Activated CD4-positive, alpha-beta T cell treated with anti-CD3 and anti-CD28 coated beads, Interleukin-10, Interleukin-2, amounts not matched to agents 100 ng/mL and 50 ng/mL, durations not matched to agents 16 hours and 8 hours (primary cell): Measurements from ENCODE around the gene UBE2E3.

Experiments used
- DNase-seq: peaks from one replicate; pipeline ENCODE4 v3.0.0-alpha.2; 2020

UBE2E3 gene

DNA sequence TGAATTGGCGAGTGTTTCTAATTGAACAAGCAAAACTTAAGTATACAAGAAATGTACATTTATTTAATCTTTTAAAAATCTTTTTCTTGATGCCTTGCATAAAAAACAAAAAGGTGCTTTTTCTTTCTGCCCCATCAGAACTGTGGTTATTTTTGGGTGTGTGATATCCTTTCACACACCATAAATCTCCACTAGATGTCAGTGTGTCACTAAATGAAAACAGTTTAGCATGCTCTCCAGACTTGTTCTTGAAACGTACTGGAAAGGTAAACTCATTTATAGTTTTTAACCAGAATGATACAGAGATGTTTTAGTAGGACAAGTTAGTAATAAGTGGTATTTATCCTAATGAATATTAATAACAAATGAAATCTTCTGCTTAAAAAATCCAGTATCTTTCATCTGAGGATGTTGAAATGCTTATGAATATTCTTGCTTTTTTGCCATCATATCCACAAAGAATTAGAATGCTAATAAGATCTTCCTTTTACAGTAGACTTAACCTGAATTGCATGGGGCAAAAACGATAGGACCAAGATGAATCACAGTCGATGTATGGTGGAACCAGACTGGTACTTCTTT is 96.8 kb downstream of the UBE2E3 start:
- peak; percentile 61 for DNase-seq

DNA sequence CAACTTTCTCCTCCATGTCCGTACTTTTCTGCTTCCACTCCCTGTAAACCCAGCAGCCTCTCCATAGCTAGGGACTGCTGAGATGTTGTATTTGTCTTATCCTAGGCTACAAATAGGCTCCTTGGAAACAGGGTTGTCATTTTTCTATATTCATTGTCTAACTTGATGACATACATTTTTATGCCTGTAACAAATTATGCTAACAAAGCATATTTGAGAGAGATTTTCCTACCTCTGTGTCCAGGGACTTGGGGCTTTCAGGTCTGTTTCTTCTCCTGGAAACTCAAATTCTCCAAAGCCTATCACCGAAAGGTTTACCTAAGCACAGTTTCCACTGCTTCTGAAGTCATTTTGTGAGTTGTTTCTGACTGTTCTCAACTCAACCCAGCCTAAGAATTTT is 102.7 kb downstream of the UBE2E3 start:
- DNase-seq, result no peak

DNA sequence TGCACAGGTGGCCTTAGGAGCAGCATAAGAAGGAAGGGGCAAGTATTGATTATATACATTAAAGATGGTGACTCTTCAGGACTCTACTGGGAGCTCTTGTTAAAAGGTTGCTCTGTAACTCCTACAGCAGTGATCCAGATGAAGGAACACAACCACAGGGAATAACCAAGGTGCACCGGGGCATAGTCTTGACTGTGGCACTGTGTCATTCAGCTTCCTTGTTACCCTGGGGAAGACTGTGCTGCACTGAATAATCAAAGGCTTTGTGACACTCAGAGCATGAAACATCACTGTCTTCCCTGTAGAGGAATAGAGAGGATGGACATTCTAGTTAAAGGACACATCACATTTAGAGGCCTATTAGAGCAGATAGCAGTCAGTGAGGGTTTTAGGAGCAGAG is 105.3 kb downstream of the UBE2E3 start:
- DNase-seq, result no peak

DNA sequence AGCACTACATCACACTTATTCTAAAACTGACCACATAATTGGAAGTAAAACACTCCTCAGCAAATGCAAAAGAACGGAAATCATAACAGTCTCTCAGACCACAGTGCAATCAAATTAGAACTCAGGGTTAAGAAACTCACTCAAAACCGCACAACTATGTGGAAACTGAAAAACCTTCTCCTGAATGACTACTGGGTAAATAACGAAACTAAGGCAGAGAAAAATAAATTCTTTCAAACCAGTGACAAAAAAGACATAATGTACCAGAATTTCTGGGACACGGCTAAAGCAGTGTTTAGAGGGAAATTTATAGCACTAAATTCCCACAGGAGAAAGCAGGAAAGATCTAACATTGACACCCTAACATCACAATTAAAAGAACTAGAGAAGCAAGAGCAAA is 111.5 kb downstream of the UBE2E3 start:
- peak; percentile 39 for DNase-seq

DNA sequence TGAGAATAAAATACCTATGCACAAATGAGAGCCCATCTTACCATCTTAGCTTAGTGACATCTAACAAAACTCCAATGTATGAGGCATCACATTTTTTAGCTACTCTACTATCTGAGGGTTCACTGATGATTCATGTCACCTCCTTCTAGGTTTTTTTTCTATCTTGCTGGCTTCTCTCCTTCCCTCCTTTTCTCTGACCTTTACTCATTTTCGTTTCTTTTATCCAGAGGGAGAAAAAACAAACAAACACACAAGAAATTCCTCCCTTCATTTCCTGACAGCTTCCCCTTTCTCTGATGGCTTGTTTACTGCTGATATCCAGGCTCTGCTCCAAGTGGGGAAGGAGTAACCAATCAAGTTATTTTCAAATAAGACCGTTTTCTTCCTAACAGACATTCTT is 115.1 kb downstream of the UBE2E3 start:
- no peak for DNase-seq

- no peak for DNase-seq
Measured at GRCh38 chr2:181103659-181104058, 123.3 kb downstream of the UBE2E3 start.

- DNase-seq, result peak; percentile 22
Measured at GRCh38 chr2:181104512-181105115, 124.2 kb downstream of the UBE2E3 start.

- no peak for DNase-seq
Measured at GRCh38 chr2:181105562-181105961, 125.2 kb downstream of the UBE2E3 start.

DNA sequence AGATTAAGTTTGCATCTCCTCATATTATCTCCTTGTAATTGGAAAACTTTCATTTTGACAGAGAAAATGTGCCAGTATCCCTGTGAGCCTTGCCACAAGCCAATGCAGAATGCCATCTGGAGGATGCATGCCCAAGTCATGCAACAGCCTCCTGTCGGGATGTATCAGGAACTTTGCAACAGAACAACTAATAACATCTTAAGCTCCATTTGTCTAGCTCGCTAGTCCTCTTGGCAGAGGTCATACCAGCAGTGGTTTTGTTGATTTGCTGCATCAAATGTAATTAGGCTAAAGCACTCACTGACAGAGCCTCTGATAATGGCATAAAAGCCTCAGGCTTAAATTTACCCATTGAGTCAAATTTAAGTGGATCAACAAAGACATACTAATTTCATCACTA is 125.8 kb downstream of the UBE2E3 start:
- no peak for DNase-seq

DNA sequence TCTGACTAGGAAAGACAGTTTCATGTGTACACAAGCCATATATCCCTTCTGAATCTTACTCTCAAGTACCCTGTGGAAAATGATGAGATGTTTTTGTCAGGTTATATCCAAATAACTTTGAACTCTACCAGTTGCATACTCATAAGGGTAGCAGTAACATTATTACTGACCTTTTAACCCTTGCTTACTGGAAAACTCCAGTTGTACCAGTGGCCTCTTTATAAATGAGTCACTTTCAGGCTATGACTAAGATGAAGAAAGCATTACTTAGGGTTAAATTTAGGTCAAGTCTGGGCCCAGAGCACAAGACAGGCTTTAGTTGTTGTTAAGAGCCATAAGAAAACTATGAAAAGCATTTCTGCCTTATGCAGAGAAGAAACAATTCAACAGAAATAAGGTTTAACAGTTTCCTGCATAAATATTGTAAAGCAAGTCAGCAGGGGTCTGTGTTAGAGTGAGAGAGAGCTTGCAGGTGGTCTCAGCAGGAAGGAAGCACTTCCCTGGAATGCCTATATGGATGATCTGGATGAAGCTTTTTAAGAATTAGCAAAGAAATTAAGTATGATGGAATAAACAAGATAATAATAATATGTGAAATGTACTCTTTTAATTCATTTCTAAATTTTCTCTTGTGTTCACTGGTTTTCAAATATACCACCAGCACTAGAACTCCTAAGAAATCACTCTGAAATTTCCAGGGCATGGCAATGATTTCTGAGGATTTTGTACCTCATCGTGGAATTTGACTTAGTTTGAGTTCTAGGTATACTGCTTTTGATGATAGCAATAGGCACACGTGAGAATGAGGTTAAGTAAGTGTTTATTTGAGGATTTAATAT is 126.6 kb downstream of the UBE2E3 start:
- DNase-seq, result peak; percentile 87

DNA sequence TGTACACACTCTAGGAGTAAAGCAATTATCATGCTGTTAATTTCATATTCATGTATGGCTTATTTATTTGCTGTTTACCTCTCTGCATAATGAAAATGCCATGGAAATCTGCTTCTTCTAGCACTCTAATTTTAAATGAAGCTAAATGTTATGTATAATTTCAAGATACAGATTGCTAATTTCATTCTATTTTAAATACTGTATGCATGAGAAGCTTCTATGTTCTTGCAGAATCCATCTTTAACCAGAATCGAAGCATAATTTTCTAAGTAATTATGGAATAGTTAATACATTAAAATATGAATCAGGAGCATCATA is 127.2 kb downstream of the UBE2E3 start:
- DNase-seq, result no peak

- DNase-seq, result no peak
Measured at GRCh38 chr2:181111059-181111458, 130.7 kb downstream of the UBE2E3 start.

GRCh38 chr2:181112916-181113315 is 132.5 kb downstream of the UBE2E3 start:
- DNase-seq, result no peak
